Astrocyte (in vitro differentiated cells and primary cell): Measurements from ENCODE around the gene EVPLL.
"Not testable (repeated sequence)": the region's sequence is repeated elsewhere in the genome, so short reads cannot be mapped to it uniquely, and the experiment has no call there.

Experiments used
- EZH2 ChIP-seq: IDR thresholded peaks from 2 replicates; pipeline ENCODE4 v1.6.1; 2012; ENCODE audit warnings: mild to moderate bottlenecking, low read length, inconsistent platforms; ENCODE audit not compliant: insufficient read depth
- TF ChIP-seq, protein P1 (sequence below): IDR thresholded peaks from 2 replicates; pipeline ENCODE4 v1.5.1; 2011; ENCODE audit warnings: low read depth, mild to moderate bottlenecking, inconsistent platforms, low read length, moderate library complexity; ENCODE audit not compliant: insufficient read depth

DNA sequence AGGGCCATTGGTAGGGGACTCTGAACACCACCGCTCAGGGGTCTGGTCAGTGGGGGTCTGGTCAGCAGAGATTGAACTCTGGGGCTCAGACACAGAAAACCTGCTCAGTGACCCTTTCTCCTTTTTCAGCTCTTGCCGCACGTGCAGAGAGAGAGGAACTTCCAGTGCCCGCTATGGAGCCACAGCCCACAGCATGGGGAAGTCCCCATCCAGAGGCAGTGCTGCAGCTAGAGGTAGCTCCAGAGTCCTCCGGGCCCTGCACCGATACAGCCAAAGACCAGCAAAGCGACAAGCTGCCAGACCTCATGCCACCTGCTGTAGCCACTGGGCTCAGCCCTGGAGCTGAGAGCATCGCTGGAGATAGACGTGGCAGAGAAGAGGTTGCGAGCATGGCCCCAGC lies 11.2 kb downstream of the EVPLL start:
- not testable (repeated sequence) for TF ChIP-seq EZH2
- TF ChIP-seq, protein P1, sequence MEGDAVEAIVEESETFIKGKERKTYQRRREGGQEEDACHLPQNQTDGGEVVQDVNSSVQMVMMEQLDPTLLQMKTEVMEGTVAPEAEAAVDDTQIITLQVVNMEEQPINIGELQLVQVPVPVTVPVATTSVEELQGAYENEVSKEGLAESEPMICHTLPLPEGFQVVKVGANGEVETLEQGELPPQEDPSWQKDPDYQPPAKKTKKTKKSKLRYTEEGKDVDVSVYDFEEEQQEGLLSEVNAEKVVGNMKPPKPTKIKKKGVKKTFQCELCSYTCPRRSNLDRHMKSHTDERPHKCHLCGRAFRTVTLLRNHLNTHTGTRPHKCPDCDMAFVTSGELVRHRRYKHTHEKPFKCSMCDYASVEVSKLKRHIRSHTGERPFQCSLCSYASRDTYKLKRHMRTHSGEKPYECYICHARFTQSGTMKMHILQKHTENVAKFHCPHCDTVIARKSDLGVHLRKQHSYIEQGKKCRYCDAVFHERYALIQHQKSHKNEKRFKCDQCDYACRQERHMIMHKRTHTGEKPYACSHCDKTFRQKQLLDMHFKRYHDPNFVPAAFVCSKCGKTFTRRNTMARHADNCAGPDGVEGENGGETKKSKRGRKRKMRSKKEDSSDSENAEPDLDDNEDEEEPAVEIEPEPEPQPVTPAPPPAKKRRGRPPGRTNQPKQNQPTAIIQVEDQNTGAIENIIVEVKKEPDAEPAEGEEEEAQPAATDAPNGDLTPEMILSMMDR: not testable (repeated sequence)
